SK-N-MC (cell line): Measurements from ENCODE around the gene AMACR.

Experiments
- EZH2 ChIP-seq: fragments of 200-600 bp; sonication (generic); IDR thresholded peaks from one replicate; pipeline ENCODE4 v1.6.1; 2017; ENCODE audit warnings: antibody characterized with exemption
- POLR2AphosphoS5 ChIP-seq: IDR thresholded peaks from 2 replicates; pipeline ENCODE4 v1.6.1; 2012; ENCODE audit warnings: mild to moderate bottlenecking, low read depth, low read length, borderline replicate concordance

DNA sequence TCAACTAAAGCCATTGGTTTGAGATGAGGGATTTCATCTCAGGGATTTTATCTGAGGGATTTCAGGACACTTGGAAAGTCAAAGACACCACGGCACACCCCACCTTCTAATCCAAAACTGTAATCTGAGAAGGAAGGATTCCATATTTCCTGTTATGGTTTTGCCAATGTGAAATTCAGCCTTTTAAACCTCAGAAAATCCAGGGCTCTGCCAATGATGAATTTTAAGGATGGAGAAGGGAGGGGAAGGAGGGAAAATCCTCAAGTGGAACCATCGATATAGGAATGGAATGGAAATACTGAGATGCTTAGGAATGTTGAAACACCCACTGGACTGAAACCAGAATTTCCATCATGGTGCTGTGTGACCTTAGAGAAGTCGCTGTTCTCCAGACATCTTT lies 29.9 kb upstream of the AMACR start:
- TF ChIP-seq POLR2AphosphoS5 (no peak), EZH2 (no peak)
